K562 (cell line): ENCODE data around the gene TBC1D9. TPM values are rescaled to one million over a fixed set of nuclear protein-coding genes. Genes with fewer than 3 reads are reported as not detected.

Experiments
- ATAC-seq: fragments of 200-7000 bp; cut with Tn5 transposase; 3 replicates; pipeline ENCODE4 v1.9.1; 2020; ENCODE audit warnings: moderate library complexity
- BruUV-seq: library from RNA; stranded (reverse); fragments of 400-500 nt; replicated peaks from 2 replicates; lab custom pipeline; 2021; lab: Mats Ljungman, UMichigan
- CTCF ChIA-PET: fragments of 300-600 bp; formaldehyde crosslinking; extraction: SDS; loops from one replicate; lab custom pipeline; 2021; ENCODE audit warnings: low intra/inter-chr PET ratio; lab: Yijun Ruan, JAX
- POLR2A ChIA-PET: fragments of 300-600, 350-650 bp; sonication (Branson Sonifier 250); formaldehyde crosslinking; extraction: SDS; loops from one replicate; lab custom pipeline; 2021; ENCODE audit warnings: antibody characterized with exemption, inconsistent platforms; lab: Yijun Ruan, JAX
- DNase-seq, 4 experiments: peaks; one replicate each; pipeline versions ENCODE4 v3.0.0 to v3.0.0-alpha.2; 2011 to 2018; ENCODE audit warnings: low spot score in 3 of 4, mixed read lengths in 3 of 4; ENCODE audit errors: extremely low read depth in 1 of 4
- FAIRE-seq: peaks from 2 replicates; lab custom pipeline; 2011; peaks lifted over from hg19 to GRCh38; lab: Jason Lieb, UNC
- H2AFZ ChIP-seq: 2 replicates; pipeline ENCODE4 v1.6.0; 2011; ENCODE audit warnings: low read depth, low read length, control low read depth, inconsistent platforms
- H3K27ac ChIP-seq: fragments of 200-600 bp; 3 replicates; pipeline ENCODE4 v1.8.0; 2011; ENCODE audit warnings: low read depth, mild to moderate bottlenecking, control low read depth, inconsistent platforms, low read length, moderate library complexity, mixed read lengths; ENCODE audit errors: extremely low read depth
- H3K27me3 ChIP-seq, 2 experiments: fragments of 300-600 bp in 1 of 2; 2 replicates in 1 of 2; 3 replicates in 1 of 2; pipeline versions ENCODE4 v1.6.0 to v1.8.0; 2011; ENCODE audit warnings: inconsistent platforms in 2 of 2, low read length in 2 of 2, mild to moderate bottlenecking in 1 of 2, mixed read lengths in 1 of 2, moderate library complexity in 1 of 2; ENCODE audit not compliant: control insufficient read depth in 2 of 2, insufficient read depth in 2 of 2
- H3K36me3 ChIP-seq: fragments of 300-600 bp; 3 replicates; pipeline ENCODE4 v1.8.0; 2011; ENCODE audit warnings: mild to moderate bottlenecking, low read length, inconsistent platforms; ENCODE audit not compliant: control insufficient read depth, insufficient read depth
- H3K4me1 ChIP-seq, 2 experiments: fragments of 200-600 bp in 1 of 2; replicated peaks in 1 of 2; 2 replicates in 1 of 2; 3 replicates in 1 of 2; pipeline versions ENCODE4 v1.5.1 to v1.8.0; 2011; ENCODE audit warnings: inconsistent platforms in 2 of 2, low read length in 2 of 2, mild to moderate bottlenecking in 1 of 2, mixed read lengths in 1 of 2, moderate library complexity in 1 of 2; ENCODE audit not compliant: control insufficient read depth in 2 of 2, insufficient read depth in 2 of 2
- H3K4me2 ChIP-seq: 2 replicates; pipeline ENCODE4 v1.6.1; 2011; ENCODE audit warnings: low read length, control low read depth, inconsistent platforms, mixed read lengths; ENCODE audit not compliant: insufficient read depth
- H3K4me3 ChIP-seq: fragments of 200-600 bp; sonication (generic), shearing (Covaris generic); 2 replicates; pipeline ENCODE4 v1.5.1; 2016; ENCODE audit warnings: control low read depth, inconsistent platforms
- H3K79me2 ChIP-seq: fragments of 200-600 bp; 3 replicates; pipeline ENCODE4 v1.8.0; 2011; ENCODE audit warnings: low read length, inconsistent platforms; ENCODE audit not compliant: control insufficient read depth, insufficient read depth
- H3K9ac ChIP-seq, 2 experiments: 2 replicates each; pipeline versions ENCODE4 v1.6.0 to v1.6.1; 2011; ENCODE audit warnings: low read depth in 2 of 2, low read length in 2 of 2, control low read depth in 1 of 2, inconsistent platforms in 1 of 2, mild to moderate bottlenecking in 1 of 2, mixed read lengths in 1 of 2; ENCODE audit not compliant: insufficient read depth in 1 of 2
- H3K9me1 ChIP-seq: one replicate; pipeline ENCODE4 v1.6.0; 2011; ENCODE audit warnings: inconsistent platforms, mild to moderate bottlenecking, low read length, moderate library complexity; ENCODE audit not compliant: control insufficient read depth, insufficient read depth
- H3K9me3 ChIP-seq: replicated peaks from 2 replicates; pipeline ENCODE4 v1.5.1; 2011; ENCODE audit warnings: low read depth, low read length, inconsistent platforms; ENCODE audit not compliant: control insufficient read depth, insufficient read depth
- H4K20me1 ChIP-seq: replicated peaks from 2 replicates; pipeline ENCODE4 v1.6.1; 2011; ENCODE audit warnings: low read length, inconsistent platforms, mixed read lengths; ENCODE audit not compliant: control insufficient read depth, insufficient read depth
- CREB1 ChIP-seq, 2 experiments: sonication (generic) in 1 of 2; formaldehyde crosslinking in 1 of 2; IDR thresholded peaks; 2 replicates each; pipeline versions ENCODE4 v1.6.1 to v1.8.0; 2012 to 2022; ENCODE audit warnings: inconsistent platforms in 1 of 2, mild to moderate bottlenecking in 1 of 2, missing genetic modification reagents in 1 of 2, moderate library complexity in 1 of 2
- DDX20 ChIP-seq: fragments of 450-650 bp; IDR thresholded peaks from 2 replicates; pipeline ENCODE4 v1.6.1; 2016; ENCODE audit warnings: missing genetic modification characterization, low read depth, mild to moderate bottlenecking, missing compliant biosample characterization, moderate library complexity
- ELF2 ChIP-seq: fragments of 250-450 bp; sonication (Bioruptor Pico); IDR thresholded peaks from 2 replicates; pipeline ENCODE4 v1.5.0; 2021; ENCODE audit warnings: mild to moderate bottlenecking
- KDM1A ChIP-seq, 2 experiments: fragments of 450-650 bp; IDR thresholded peaks; 2 replicates each; pipeline ENCODE4 v1.6.1; 2016; ENCODE audit warnings: mild to moderate bottlenecking in 2 of 2
- MBD1 ChIP-seq: fragments of 250-450 bp; sonication (Bioruptor Pico); IDR thresholded peaks from 2 replicates; pipeline ENCODE4 v1.8.0; 2022; ENCODE audit warnings: inconsistent platforms
- RBM34 ChIP-seq: fragments of 200-400 bp; formaldehyde crosslinking; IDR thresholded peaks from 2 replicates; pipeline ENCODE4 v1.6.1; 2018; ENCODE audit warnings: low read length, borderline replicate concordance; ENCODE audit not compliant: insufficient read depth
- SMAD1 ChIP-seq: fragments of 150-350 bp; IDR thresholded peaks from 2 replicates; pipeline ENCODE4 v1.6.1; 2014; ENCODE audit warnings: low read length, low read depth; ENCODE audit not compliant: partially characterized antibody
- TAF1 ChIP-seq: IDR thresholded peaks from 2 replicates; pipeline ENCODE4 v1.6.1; 2011; ENCODE audit warnings: mild to moderate bottlenecking, low read length, moderate library complexity; ENCODE audit not compliant: insufficient read depth, control insufficient read depth, severe bottlenecking; ENCODE audit errors: extremely low read depth
- XRCC5 ChIP-seq: fragments of 200-400 bp; formaldehyde crosslinking; IDR thresholded peaks from 2 replicates; pipeline ENCODE4 v1.6.1; 2017; ENCODE audit warnings: low read depth, mild to moderate bottlenecking, low read length
- ZNF146 ChIP-seq: IDR thresholded peaks from one replicate; pipeline ENCODE4 v1.6.1; 2018; ENCODE audit warnings: missing compliant biosample characterization; ENCODE audit not compliant: unreplicated experiment
- ZNF174 ChIP-seq: fragments of 250-450 bp; sonication (Bioruptor Pico); IDR thresholded peaks from 2 replicates; pipeline ENCODE4 v1.4.0; 2020; ENCODE audit warnings: mild to moderate bottlenecking
- ZNF175 ChIP-seq: fragments of 200-800 bp; sonication (Bioruptor generic); IDR thresholded peaks from 2 replicates; pipeline ENCODE4 v1.6.1; 2016; ENCODE audit warnings: low read depth, mild to moderate bottlenecking, missing genetic modification characterization, missing compliant biosample characterization
- ZNF197 ChIP-seq: fragments of 200-800 bp; sonication (Bioruptor generic); IDR thresholded peaks from 2 replicates; pipeline ENCODE4 v1.6.1; 2016; ENCODE audit warnings: low read depth, missing genetic modification characterization, missing compliant biosample characterization
- WGBS: fragments of 100-300 bp; shearing (Covaris generic); methylation state at CpG from one replicate; pipeline ENCODE4 v1.1.6; 2016; ENCODE audit warnings: low coverage, mixed read lengths; ENCODE audit not compliant: insufficient coverage; ENCODE audit errors: missing lambda C conversion rate; 5-methylcytosine and 5-hydroxymethylcytosine counted together
- in situ Hi-C: fragments of 300-500 bp; cut with MboI; formaldehyde crosslinking; loops from 4 replicates; pipeline ENCODE4 v1.15.0; 2018; ENCODE audit warnings: inconsistent platforms, mixed read lengths
- intact Hi-C: fragments of 100-400 bp; cut with micrococcal nuclease; formaldehyde crosslinking; loops from 2 replicates; pipeline ENCODE4 v1.14.2; 2022
- polyA plus RNA-seq, 8 experiments: library from polyadenylated mRNA; depleted of rRNA in 4 of 8; stranded (reverse) in 5 of 8; unstranded in 3 of 8; fragments of >200 nt; fragmentation: Nextera tagmentation in 2 of 8; fragmentation: Illumina TruSeq in 1 of 8; extraction: Ambion mirVana in 2 of 8; extraction: Trizol in 1 of 8; gene quantifications; 2 replicates each; pipeline versions ENCODE4 v1.2.1 to v1.2.3, GENCODE V29; 2011 to 2014; ENCODE audit warnings: inconsistent platforms in 1 of 8, missing spikeins in 1 of 8
- total RNA-seq, 7 experiments: library from RNA; depleted of rRNA in 6 of 7; stranded (reverse); fragments of >200 nt in 6 of 7; fragmentation: Illumina TruSeq in 2 of 7; extraction: Trizol in 2 of 7; gene quantifications; 2 replicates each; pipeline versions ENCODE4 v1.2.1 to v1.2.3, GENCODE V29; 2011 to 2021; ENCODE audit warnings: low replicate concordance in 1 of 7
- TF ChIP-seq, protein P1 (sequence below): fragments of 450-650 bp; IDR thresholded peaks from 2 replicates; pipeline ENCODE4 v1.6.1; 2016; ENCODE audit warnings: antibody characterized with exemption

The TBC1D9 gene
- total and polyA plus RNA-seq, 9 of the 15 experiments (the other 6 are each of a cell fraction or from before 2014, with no cell fraction given) = 0.13 TPM; not detected in 8

DNA sequence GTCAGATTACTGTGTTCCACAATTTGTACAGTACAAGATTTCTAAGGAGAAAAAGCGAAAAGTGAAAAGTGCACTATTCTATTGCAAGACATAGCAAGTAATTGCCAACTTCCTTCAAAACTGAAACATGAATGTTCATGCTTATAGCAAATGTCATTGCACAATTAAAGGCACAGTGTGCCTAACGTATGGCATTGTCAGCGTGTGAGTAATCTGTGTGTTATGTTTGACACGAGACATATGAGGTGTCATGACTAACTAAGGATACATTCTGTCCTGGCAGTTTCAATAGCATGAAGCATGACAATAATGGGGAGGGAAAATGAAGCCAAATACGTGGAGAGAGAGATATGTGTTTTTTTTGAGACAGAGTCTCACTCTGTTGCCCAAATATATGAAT lies 33.6 kb upstream of the TBC1D9 start:
- TF ChIP-seq ZNF197 (CRISPR knock-in tag) = no peak
- no peak for TF ChIP-seq ELF2 (CRISPR knock-in tag)
- TF ChIP-seq ZNF175 = no peak
- TF ChIP-seq CREB1 (IDR thresholded peaks at IDR 0.05) = no peak
- TF ChIP-seq CREB1 (CRISPR knock-in tag; IDR thresholded peaks at IDR 0.05) = no peak
- TF ChIP-seq, protein P1, sequence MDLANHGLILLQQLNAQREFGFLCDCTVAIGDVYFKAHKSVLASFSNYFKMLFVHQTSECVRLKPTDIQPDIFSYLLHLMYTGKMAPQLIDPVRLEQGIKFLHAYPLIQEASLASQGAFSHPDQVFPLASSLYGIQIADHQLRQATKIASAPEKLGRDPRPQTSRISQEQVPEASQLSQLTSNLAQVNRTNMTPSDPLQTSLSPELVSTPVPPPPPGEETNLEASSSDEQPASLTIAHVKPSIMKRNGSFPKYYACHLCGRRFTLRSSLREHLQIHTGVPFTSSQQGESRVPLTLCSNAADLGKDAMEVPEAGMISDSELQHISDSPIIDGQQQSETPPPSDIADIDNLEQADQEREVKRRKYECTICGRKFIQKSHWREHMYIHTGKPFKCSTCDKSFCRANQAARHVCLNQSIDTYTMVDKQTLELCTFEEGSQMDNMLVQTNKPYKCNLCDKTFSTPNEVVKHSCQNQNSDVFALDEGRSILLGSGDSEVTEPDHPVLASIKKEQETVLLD = no peak
- TF ChIP-seq ZNF174 = no peak
- TF ChIP-seq KDM1A (IDR thresholded peaks at IDR 0.05) = no peak
- TF ChIP-seq MBD1 (CRISPR knock-in tag) = no peak
- TF ChIP-seq RBM34 = no peak
- TF ChIP-seq DDX20 = no peak
- TF ChIP-seq ZNF146 (CRISPR knock-in tag) = no peak
- no peak for TF ChIP-seq XRCC5
- no peak for TF ChIP-seq SMAD1
- no peak for TF ChIP-seq TAF1
- no peaks in the 10 kb centered on the region for H4K20me1 ChIP-seq
- no peaks in the 10 kb centered on the region for H3K9me1 ChIP-seq
- no peak for FAIRE-seq
- DNase-seq = no peak
- CTCF ChIA-PET = interaction anchor here (0.7 kb wide), 1 partner anchor 70 kb away, joined by 3 read pairs; no protein-coding TSS in a partner anchor
- ATAC-seq = no peak
- no peak overlapping the region for H3K4me2 ChIP-seq
- BruUV-seq = no TSS peak
- H3K36me3 ChIP-seq = no peaks in the 10 kb centered on the region
- H3K4me3 ChIP-seq = no peak overlapping the region
- no peaks in the 10 kb centered on the region for H3K79me2 ChIP-seq
- in situ Hi-C loops = no loop called here
- H2AFZ ChIP-seq = no peak overlapping the region
- intact Hi-C loops = no loop called here
- no peaks in the 10 kb centered on the region for H3K27me3 ChIP-seq
- POLR2A ChIA-PET = no interaction called here
- WGBS = 0% methylated on average over 5 of the region's 5 CpGs
- no peaks in the 10 kb centered on the region for H3K9me3 ChIP-seq
- no peak overlapping the region for H3K9ac ChIP-seq
- H3K27ac ChIP-seq = no peak overlapping the region
- H3K4me1 ChIP-seq = no peaks in the 10 kb centered on the region
